HEK293 (cell line): ENCODE measurements around the gene ZNF260.

Source experiments
- HIC1 ChIP-seq: fragments of 450-650 bp; formaldehyde crosslinking; IDR thresholded peaks from 2 replicates; pipeline ENCODE4 v1.5.1; 2016; ENCODE audit warnings: missing biosample characterization, missing genetic modification characterization
- KLF16 ChIP-seq: fragments of 450-650 bp; formaldehyde crosslinking; IDR thresholded peaks from 2 replicates; pipeline ENCODE4 v1.5.1; 2017; ENCODE audit warnings: missing biosample characterization, missing genetic modification characterization
- MYNN ChIP-seq: fragments of 450-650 bp; formaldehyde crosslinking; IDR thresholded peaks from 2 replicates; pipeline ENCODE4 v1.5.1; 2016; ENCODE audit warnings: missing biosample characterization, missing genetic modification characterization, borderline replicate concordance
- OVOL3 ChIP-seq: fragments of 450-650 bp; formaldehyde crosslinking; IDR thresholded peaks from 2 replicates; pipeline ENCODE4 v1.5.1; 2016; ENCODE audit warnings: missing biosample characterization, missing genetic modification characterization
- TSHZ1 ChIP-seq: fragments of 450-650 bp; formaldehyde crosslinking; IDR thresholded peaks from 2 replicates; pipeline ENCODE4 v1.5.1; 2016; ENCODE audit warnings: missing biosample characterization, missing genetic modification characterization, borderline replicate concordance
- ZEB2 ChIP-seq: fragments of 450-650 bp; formaldehyde crosslinking; IDR thresholded peaks from 2 replicates; pipeline ENCODE4 v1.5.1; 2016; ENCODE audit warnings: missing biosample characterization, missing genetic modification characterization
- ZFHX2 ChIP-seq: fragments of 450-650 bp; formaldehyde crosslinking; conservative IDR thresholded peaks from 2 replicates; pipeline ENCODE4 v1.5.1; 2016; ENCODE audit warnings: missing biosample characterization, missing genetic modification characterization
- ZFP41 ChIP-seq: fragments of 450-650 bp; formaldehyde crosslinking; IDR thresholded peaks from 2 replicates; pipeline ENCODE4 v1.5.1; 2016; ENCODE audit warnings: missing biosample characterization, missing genetic modification characterization, borderline replicate concordance
- ZNF10 ChIP-seq: fragments of 450-650 bp; formaldehyde crosslinking; IDR thresholded peaks from 2 replicates; pipeline ENCODE4 v1.5.1; 2017; ENCODE audit warnings: missing biosample characterization, missing genetic modification characterization
- ZNF132 ChIP-seq: fragments of 450-650 bp; formaldehyde crosslinking; IDR thresholded peaks from 2 replicates; pipeline ENCODE4 v1.5.1; 2017; ENCODE audit warnings: missing biosample characterization, missing genetic modification characterization, borderline replicate concordance
- ZNF16 ChIP-seq: fragments of 450-650 bp; formaldehyde crosslinking; IDR thresholded peaks from 2 replicates; pipeline ENCODE4 v1.5.1; 2016; ENCODE audit warnings: low read depth, missing biosample characterization, missing genetic modification characterization
- ZNF175 ChIP-seq: fragments of 450-650 bp; formaldehyde crosslinking; IDR thresholded peaks from 2 replicates; pipeline ENCODE4 v1.5.1; 2016; ENCODE audit warnings: missing biosample characterization, missing genetic modification characterization
- ZNF280C ChIP-seq: fragments of 450-650 bp; formaldehyde crosslinking; IDR thresholded peaks from 2 replicates; pipeline ENCODE4 v1.5.1; 2016; ENCODE audit warnings: missing biosample characterization, missing genetic modification characterization
- ZNF311 ChIP-seq: fragments of 450-650 bp; formaldehyde crosslinking; IDR thresholded peaks from 2 replicates; pipeline ENCODE4 v1.5.1; 2017; ENCODE audit warnings: missing biosample characterization, missing genetic modification characterization, borderline replicate concordance
- ZNF37A ChIP-seq: fragments of 450-650 bp; IDR thresholded peaks from 2 replicates; pipeline ENCODE4 v1.5.1; 2018; ENCODE audit warnings: missing biosample characterization, missing genetic modification characterization
- ZNF473 ChIP-seq: fragments of 450-650 bp; formaldehyde crosslinking; IDR thresholded peaks from 2 replicates; pipeline ENCODE4 v1.5.1; 2017; ENCODE audit warnings: missing biosample characterization, missing genetic modification characterization
- ZNF544 ChIP-seq: fragments of 450-650 bp; formaldehyde crosslinking; IDR thresholded peaks from 2 replicates; pipeline ENCODE4 v1.5.0; 2017; ENCODE audit warnings: missing biosample characterization, missing genetic modification characterization
- ZNF560 ChIP-seq: fragments of 450-650 bp; formaldehyde crosslinking; IDR thresholded peaks from 2 replicates; pipeline ENCODE4 v1.5.1; 2017; ENCODE audit warnings: missing biosample characterization, missing genetic modification characterization, borderline replicate concordance
- ZNF571 ChIP-seq: fragments of 450-650 bp; formaldehyde crosslinking; IDR thresholded peaks from 2 replicates; pipeline ENCODE4 v1.5.0; 2017; ENCODE audit warnings: missing biosample characterization, missing genetic modification characterization
- ZNF585B ChIP-seq: fragments of 450-650 bp; formaldehyde crosslinking; IDR thresholded peaks from 2 replicates; pipeline ENCODE4 v1.5.1; 2016; ENCODE audit warnings: missing biosample characterization, missing genetic modification characterization
- ZNF621 ChIP-seq: fragments of 450-650 bp; formaldehyde crosslinking; IDR thresholded peaks from 2 replicates; pipeline ENCODE4 v1.5.1; 2017; ENCODE audit warnings: missing biosample characterization, missing genetic modification characterization
- ZNF623 ChIP-seq: fragments of 450-650 bp; formaldehyde crosslinking; IDR thresholded peaks from 2 replicates; pipeline ENCODE4 v1.5.1; 2016; ENCODE audit warnings: missing biosample characterization, missing genetic modification characterization
- ZNF629 ChIP-seq: fragments of 450-650 bp; formaldehyde crosslinking; IDR thresholded peaks from 2 replicates; pipeline ENCODE4 v1.5.1; 2017; ENCODE audit warnings: missing biosample characterization, missing genetic modification characterization
- ZNF645 ChIP-seq: fragments of 450-650 bp; formaldehyde crosslinking; IDR thresholded peaks from 2 replicates; pipeline ENCODE4; 2016; ENCODE audit warnings: missing biosample characterization, missing genetic modification characterization
- ZNF658 ChIP-seq: fragments of 450-650 bp; formaldehyde crosslinking; IDR thresholded peaks from 2 replicates; pipeline ENCODE4; 2016; ENCODE audit warnings: missing biosample characterization, missing genetic modification characterization
- ZNF670 ChIP-seq: fragments of 450-650 bp; formaldehyde crosslinking; IDR thresholded peaks from 2 replicates; pipeline ENCODE4 v1.5.1; 2016; ENCODE audit warnings: missing biosample characterization, missing genetic modification characterization, low read depth
- ZNF677 ChIP-seq: fragments of 450-650 bp; IDR thresholded peaks from 2 replicates; pipeline ENCODE4 v1.5.0; 2018; ENCODE audit warnings: missing biosample characterization, mild to moderate bottlenecking, missing genetic modification characterization, moderate library complexity
- ZNF707 ChIP-seq: fragments of 450-650 bp; formaldehyde crosslinking; IDR thresholded peaks from 2 replicates; pipeline ENCODE4 v1.5.1; 2016; ENCODE audit warnings: missing biosample characterization, missing genetic modification characterization
- ZNF792 ChIP-seq: fragments of 450-650 bp; formaldehyde crosslinking; IDR thresholded peaks from 2 replicates; pipeline ENCODE4 v1.5.1; 2016; ENCODE audit warnings: missing biosample characterization, missing genetic modification characterization
- ZNF830 ChIP-seq: fragments of 450-650 bp; IDR thresholded peaks from 2 replicates; pipeline ENCODE4 v1.5.0; 2018; ENCODE audit warnings: missing biosample characterization, missing genetic modification characterization, low read depth, mild to moderate bottlenecking, moderate library complexity
- ZSCAN16 ChIP-seq: fragments of 450-650 bp; formaldehyde crosslinking; IDR thresholded peaks from 2 replicates; pipeline ENCODE4 v1.5.1; 2016; ENCODE audit warnings: missing biosample characterization, missing genetic modification characterization
- ZSCAN30 ChIP-seq: fragments of 450-650 bp; IDR thresholded peaks from 2 replicates; pipeline ENCODE4 v1.5.1; 2018; ENCODE audit warnings: missing biosample characterization, mild to moderate bottlenecking, missing genetic modification characterization, moderate library complexity

Gene ZNF260

GRCh38 chr19:36489118-36489919, 38.8 kb downstream of the ZNF260 start, which contains the start of gene ZNF566 (continued):
- TF ChIP-seq KLF16 (tag by site-specific recombination), result peak; percentile 99
- TF ChIP-seq ZNF311 (tag by site-specific recombination), result no peak
- TF ChIP-seq ZNF623 (tag by site-specific recombination), result peak; percentile 40
- TF ChIP-seq ZNF560 (tag by site-specific recombination), result no peak
- TF ChIP-seq ZNF621, result no peak
- TF ChIP-seq ZNF571 (tag by site-specific recombination), result no peak
- TF ChIP-seq ZFHX2 (tag by site-specific recombination), result peak; percentile 72
- no peak; the same call in 1 of the 2 replicates for TF ChIP-seq ZFP41
- TF ChIP-seq ZNF585B, result no peak; the same call in 1 of the 2 replicates
- TF ChIP-seq ZNF670 (tag by site-specific recombination), result peak; percentile 79; the same call in 1 of the 2 replicates
- no peak for TF ChIP-seq ZNF544
- TF ChIP-seq ZNF132, result no peak
- TF ChIP-seq MYNN (tag by site-specific recombination), result no peak
- TF ChIP-seq ZNF645 (tag by site-specific recombination), result peak; percentile 97
- TF ChIP-seq ZNF473 (tag by site-specific recombination), result no peak
- TF ChIP-seq ZNF792 (tag by site-specific recombination), result peak; percentile 98
- TF ChIP-seq ZEB2 (tag by site-specific recombination), result peak; percentile 90
- peak; percentile 99; the same call in 1 of the 2 replicates for TF ChIP-seq ZNF280C (tag by site-specific recombination)
- no peak for TF ChIP-seq ZNF677 (tag by site-specific recombination)
- no peak for TF ChIP-seq ZNF37A (tag by site-specific recombination)
- TF ChIP-seq HIC1 (tag by site-specific recombination), result peak; percentile 95
- peak; percentile 87 for TF ChIP-seq ZSCAN16 (tag by site-specific recombination)
- no peak for TF ChIP-seq ZNF175 (tag by site-specific recombination)
- TF ChIP-seq ZNF830, result no peak
- TF ChIP-seq TSHZ1 (tag by site-specific recombination), result peak; percentile 59
- no peak; the same call in 1 of the 2 replicates for TF ChIP-seq ZNF707 (tag by site-specific recombination)
- TF ChIP-seq ZNF658 (tag by site-specific recombination), result peak; percentile 75; the same call in 1 of the 2 replicates
- peak; percentile 55; the same call in 1 of the 2 replicates for TF ChIP-seq ZNF16 (tag by site-specific recombination)
- TF ChIP-seq ZNF10 (tag by site-specific recombination), result peak; percentile 18
- TF ChIP-seq ZSCAN30 (tag by site-specific recombination), result peak; percentile 88
- TF ChIP-seq ZNF629 (tag by site-specific recombination), result peak; percentile 92
- peak; percentile 85; the same call in 1 of the 2 replicates for TF ChIP-seq OVOL3 (tag by site-specific recombination)
